Uterus (tissue), 2 donors: Measurements from ENCODE around the gene CNNM3.

ENCODE experiments used
- POLR2A ChIP-seq, 2 donors: fragments of 450-650 bp; IDR thresholded peaks; one replicate each; pipeline ENCODE4 v1.6.1; 2016; ENCODE audit warnings: antibody characterized with exemption in 2 of 2, mild to moderate bottlenecking in 1 of 2, moderate library complexity in 1 of 2
- TF ChIP-seq, protein P1 (sequence below), 4 experiments: fragments of 200-600 bp in 2 of 4; fragments of 450-650 bp in 2 of 4; sonication (generic) in 2 of 4; IDR thresholded peaks; one replicate each; pipeline ENCODE4 v1.5.1; 2016 to 2019; ENCODE audit warnings: antibody characterized with exemption in 4 of 4, mild to moderate bottlenecking in 2 of 4, moderate library complexity in 1 of 4

- TF ChIP-seq, protein P1, sequence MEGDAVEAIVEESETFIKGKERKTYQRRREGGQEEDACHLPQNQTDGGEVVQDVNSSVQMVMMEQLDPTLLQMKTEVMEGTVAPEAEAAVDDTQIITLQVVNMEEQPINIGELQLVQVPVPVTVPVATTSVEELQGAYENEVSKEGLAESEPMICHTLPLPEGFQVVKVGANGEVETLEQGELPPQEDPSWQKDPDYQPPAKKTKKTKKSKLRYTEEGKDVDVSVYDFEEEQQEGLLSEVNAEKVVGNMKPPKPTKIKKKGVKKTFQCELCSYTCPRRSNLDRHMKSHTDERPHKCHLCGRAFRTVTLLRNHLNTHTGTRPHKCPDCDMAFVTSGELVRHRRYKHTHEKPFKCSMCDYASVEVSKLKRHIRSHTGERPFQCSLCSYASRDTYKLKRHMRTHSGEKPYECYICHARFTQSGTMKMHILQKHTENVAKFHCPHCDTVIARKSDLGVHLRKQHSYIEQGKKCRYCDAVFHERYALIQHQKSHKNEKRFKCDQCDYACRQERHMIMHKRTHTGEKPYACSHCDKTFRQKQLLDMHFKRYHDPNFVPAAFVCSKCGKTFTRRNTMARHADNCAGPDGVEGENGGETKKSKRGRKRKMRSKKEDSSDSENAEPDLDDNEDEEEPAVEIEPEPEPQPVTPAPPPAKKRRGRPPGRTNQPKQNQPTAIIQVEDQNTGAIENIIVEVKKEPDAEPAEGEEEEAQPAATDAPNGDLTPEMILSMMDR (IDR thresholded peaks at IDR 0.05): peak; percentile 70 to 91 (median 84)
- TF ChIP-seq POLR2A (IDR thresholded peaks at IDR 0.05): no peak
These were observed 14.9 kb upstream of the CNNM3 start for GRCh38 chr2:96801005-96801785.
